Transverse colon (tissue), 4 donors: ENCODE data around the gene PPP6R3.

Source experiments
- CTCF ChIP-seq, 5 experiments: fragments of 200-600 bp in 3 of 5; fragments of 450-650 bp in 2 of 5; sonication (generic) in 3 of 5; IDR thresholded peaks; 1 replicate in 2 of 5; 2 replicates in 3 of 5; pipeline ENCODE4 v1.5.1; 2016 to 2017; ENCODE audit warnings: antibody characterized with exemption in 5 of 5, inconsistent platforms in 3 of 5, mild to moderate bottlenecking in 2 of 5, moderate library complexity in 1 of 5
- EP300 ChIP-seq: sonication (generic); formaldehyde crosslinking; IDR thresholded peaks from one replicate; pipeline ENCODE4 v1.6.1; 2017; ENCODE audit warnings: antibody characterized with exemption, low read depth
- POLR2A ChIP-seq: fragments of 450-650 bp; IDR thresholded peaks from one replicate; pipeline ENCODE4 v1.6.1; 2016; ENCODE audit warnings: antibody characterized with exemption, mild to moderate bottlenecking, moderate library complexity
- POLR2AphosphoS5 ChIP-seq, 3 donors: sonication (generic); formaldehyde crosslinking; IDR thresholded peaks; one replicate each; pipeline ENCODE4 v1.6.1; 2016; ENCODE audit warnings: antibody characterized with exemption in 3 of 3

GRCh38 chr11:68655806-68656205 lies 195.3 kb downstream of the PPP6R3 start:
- TF ChIP-seq CTCF (IDR thresholded peaks at IDR 0.05) (no peak), POLR2AphosphoS5 (IDR thresholded peaks at IDR 0.05) (no peak), POLR2A (no peak), EP300 (no peak)
